GM06990 (cell line): ENCODE measurements around the gene ATP2B3.

Experiments used
- DNase-seq: peaks from one replicate; pipeline ENCODE4 v3.0.0-alpha.2; 2011; ENCODE audit not compliant: insufficient read length; ENCODE audit errors: extremely low read depth
- H3K27me3 ChIP-seq: replicated peaks from 2 replicates; pipeline ENCODE4 v1.6.0; 2011; ENCODE audit warnings: low read length; ENCODE audit not compliant: control insufficient read depth, insufficient read depth
- H3K36me3 ChIP-seq: 2 replicates; pipeline ENCODE4 v1.5.1; 2011; ENCODE audit warnings: low read length; ENCODE audit not compliant: control insufficient read depth, insufficient read depth
- H3K4me3 ChIP-seq: replicated peaks from 2 replicates; pipeline ENCODE4 v1.5.1; 2011; ENCODE audit warnings: low read depth, mild to moderate bottlenecking, control low read depth, low read length
- CTCF ChIP-seq: IDR thresholded peaks from 2 replicates; pipeline ENCODE4 v1.5.1; 2011; ENCODE audit warnings: low read length, control low read depth, mild to moderate bottlenecking, inconsistent platforms; ENCODE audit not compliant: insufficient read depth, poor library complexity, severe bottlenecking

ATP2B3 gene

GRCh38 chrX:153539171-153539978 lies 21.9 kb downstream of the ATP2B3 start:
- H3K36me3 ChIP-seq = no peaks in the 10 kb centered on the region
- DNase-seq = peak; percentile 48
- no peaks in the 10 kb centered on the region; the same call in 1 of the 2 replicates for H3K27me3 ChIP-seq
- peak; percentile 91 for TF ChIP-seq CTCF
- no peak overlapping the region for H3K4me3 ChIP-seq

GRCh38 chrX:153539979-153540358 lies 22.5 kb downstream of the ATP2B3 start:
- Histone ChIP-seq H3K27me3 (no peaks in the 10 kb centered on the region; the same call in 1 of the 2 replicates), H3K36me3 (no peaks in the 10 kb centered on the region), H3K4me3 (no peak overlapping the region)
- TF ChIP-seq CTCF = no peak
- DNase-seq = no peak

- no peak for TF ChIP-seq CTCF
- H3K27me3 ChIP-seq = no peaks in the 10 kb centered on the region; the same call in 1 of the 2 replicates
Observed at GRCh38 chrX:153544727-153545126, 27.3 kb downstream of the ATP2B3 start.

GRCh38 chrX:153546386-153546785 lies 28.9 kb downstream of the ATP2B3 start:
- TF ChIP-seq CTCF = no peak
- Histone ChIP-seq H3K4me3 (no peak overlapping the region), H3K36me3 (no peaks in the 10 kb centered on the region), H3K27me3 (no peaks in the 10 kb centered on the region; the same call in 1 of the 2 replicates)
- DNase-seq = no peak

More at GRCh38 chrX:153544727-153545126, 27.3 kb downstream of the ATP2B3 start:
- H3K4me3 ChIP-seq = no peak overlapping the region
- no peak for DNase-seq
- H3K36me3 ChIP-seq = no peaks in the 10 kb centered on the region

GRCh38 chrX:153547195-153547594 lies 29.8 kb downstream of the ATP2B3 start:
- TF ChIP-seq CTCF = no peak
- no peak for DNase-seq
- Histone ChIP-seq H3K4me3 (no peak overlapping the region), H3K27me3 (no peaks in the 10 kb centered on the region; the same call in 1 of the 2 replicates), H3K36me3 (no peaks in the 10 kb centered on the region)

GRCh38 chrX:153549231-153549630 lies 31.8 kb downstream of the ATP2B3 start:
- H3K36me3 ChIP-seq = no peaks in the 10 kb centered on the region
- DNase-seq = no peak
- no peak for TF ChIP-seq CTCF
- no peak overlapping the region for H3K4me3 ChIP-seq
- H3K27me3 ChIP-seq = no peaks in the 10 kb centered on the region; the same call in 1 of the 2 replicates
